ENCODE results near the gene TCN1.
"Not testable (repeated sequence)": the region's sequence is repeated elsewhere in the genome, so short reads cannot be mapped to it uniquely, and the experiment has no call there.

Gene TCN1, protein sequence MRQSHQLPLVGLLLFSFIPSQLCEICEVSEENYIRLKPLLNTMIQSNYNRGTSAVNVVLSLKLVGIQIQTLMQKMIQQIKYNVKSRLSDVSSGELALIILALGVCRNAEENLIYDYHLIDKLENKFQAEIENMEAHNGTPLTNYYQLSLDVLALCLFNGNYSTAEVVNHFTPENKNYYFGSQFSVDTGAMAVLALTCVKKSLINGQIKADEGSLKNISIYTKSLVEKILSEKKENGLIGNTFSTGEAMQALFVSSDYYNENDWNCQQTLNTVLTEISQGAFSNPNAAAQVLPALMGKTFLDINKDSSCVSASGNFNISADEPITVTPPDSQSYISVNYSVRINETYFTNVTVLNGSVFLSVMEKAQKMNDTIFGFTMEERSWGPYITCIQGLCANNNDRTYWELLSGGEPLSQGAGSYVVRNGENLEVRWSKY
- 0 to 0.07 reads per million in 2 donors for total RNA-seq

DNA sequence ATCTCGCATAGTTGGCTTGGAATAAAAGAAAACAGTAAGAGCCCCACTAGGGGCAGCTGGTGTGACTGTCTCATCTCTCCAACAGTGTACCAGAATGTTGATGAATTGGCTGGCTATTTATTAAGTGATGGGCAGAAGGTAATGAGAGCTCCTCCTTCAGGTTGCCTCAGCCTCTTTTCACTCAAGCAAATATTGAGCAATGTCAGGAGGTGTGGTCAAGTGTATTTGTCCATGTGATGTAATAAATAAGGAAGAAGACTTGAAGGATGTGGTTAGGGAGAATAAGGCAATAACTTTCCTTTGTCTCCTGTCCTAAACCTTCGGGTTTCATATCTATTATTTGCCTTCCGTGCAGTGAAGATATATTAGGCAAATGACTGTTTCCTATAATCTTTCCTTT lies at the start of gene TCN1:
TSS of gene TCN1 (minus strand) at position 91 of the 400 bp plus-strand sequence. CDS start at position 74, 17 bp downstream.
- DNase-seq, result no peak

DNA sequence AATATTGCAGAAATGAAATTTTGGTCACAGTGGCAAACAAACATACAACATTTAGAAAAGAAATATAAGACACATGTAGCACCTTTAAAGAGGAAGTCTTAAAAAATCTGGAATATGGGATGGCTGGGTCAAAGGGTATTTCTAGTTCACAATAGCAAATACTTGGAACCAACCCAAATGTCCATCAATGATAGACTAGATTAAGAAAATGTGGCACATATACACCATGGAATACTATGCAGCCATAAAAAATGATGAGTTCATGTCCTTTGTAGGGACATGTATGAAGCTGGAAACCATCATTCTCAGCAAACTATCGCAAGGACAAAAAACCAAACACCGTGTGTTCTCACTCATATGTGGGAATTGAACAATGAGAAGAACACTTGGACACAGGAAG lies 37.3 kb upstream of the TCN1 start:
- not testable (repeated sequence) for DNase-seq

DNA sequence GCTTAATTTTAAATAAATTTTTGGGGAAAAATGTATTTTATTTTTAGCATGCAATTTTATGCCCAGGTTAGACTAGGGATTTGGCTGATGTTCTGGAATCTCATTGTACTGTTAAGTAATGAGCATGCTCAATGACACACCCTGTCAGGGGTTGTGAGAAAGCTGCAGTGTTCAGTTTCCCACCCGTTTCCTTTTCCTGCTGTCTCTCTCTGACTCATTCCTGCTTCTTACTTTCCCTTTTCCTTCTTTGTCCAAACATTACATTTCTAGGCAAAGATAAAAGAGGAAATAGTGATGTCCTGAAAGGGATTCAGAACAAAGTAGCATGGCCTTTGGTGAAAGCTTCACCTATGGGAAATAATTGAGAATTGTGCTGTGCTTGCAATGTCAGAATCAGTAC lies 35.0 kb upstream of the TCN1 start:
- DNase-seq, result no peak

DNA sequence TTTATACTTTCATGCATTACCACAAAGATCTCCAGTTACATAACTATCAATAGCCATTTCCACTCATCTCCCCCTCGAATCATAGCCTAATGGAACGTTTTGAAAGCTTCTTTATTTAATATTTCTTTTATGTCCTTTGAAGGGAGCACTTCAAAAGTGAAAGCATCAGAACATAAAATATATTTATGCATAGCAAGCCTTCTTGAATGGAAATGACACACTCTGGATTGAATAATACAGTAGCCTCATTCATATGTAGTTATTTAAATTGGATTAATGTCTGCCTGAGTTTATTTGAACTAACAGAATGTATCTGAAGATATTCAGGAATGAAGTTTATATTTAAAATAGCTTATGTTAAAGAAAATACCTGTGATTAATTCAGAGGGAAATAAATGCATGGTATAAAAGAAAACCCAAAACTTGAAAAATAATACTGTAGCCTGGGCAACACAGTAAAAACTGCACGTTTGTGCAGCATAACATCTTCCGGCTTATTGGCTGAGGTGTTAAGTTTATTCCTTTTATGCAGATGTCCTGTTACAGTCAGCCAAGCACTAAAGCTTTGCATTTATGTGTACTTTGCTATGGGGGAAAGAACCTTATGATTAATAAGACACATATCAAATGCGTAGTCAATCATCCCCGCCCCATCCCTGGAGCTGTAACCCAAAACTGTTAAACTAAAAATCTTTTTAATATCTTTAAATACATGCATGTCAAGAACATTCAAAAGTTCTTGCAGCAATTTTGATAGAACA lies 34.3 kb upstream of the TCN1 start:
- no peak for DNase-seq

DNA sequence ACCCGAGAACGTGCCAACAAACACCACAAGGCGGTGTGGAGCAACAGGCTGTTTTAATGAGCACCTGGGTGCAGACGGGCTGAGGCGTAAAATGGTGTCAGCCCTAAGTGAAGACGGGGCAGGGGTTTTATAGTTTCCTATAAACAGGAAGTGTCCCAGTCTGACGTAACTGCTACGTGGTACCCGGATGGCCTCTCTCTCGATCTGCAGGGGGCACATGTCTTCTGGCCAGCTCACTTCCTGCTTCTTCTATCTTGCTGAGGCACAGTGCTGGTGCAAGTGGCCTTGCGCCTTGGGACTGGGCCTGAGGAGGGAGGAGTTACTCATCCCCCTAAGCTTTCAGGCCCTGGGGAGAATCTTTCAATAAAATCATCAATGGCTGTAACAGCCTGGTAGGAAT lies 33.2 kb upstream of the TCN1 start:
- DNase-seq, result no peak

DNA sequence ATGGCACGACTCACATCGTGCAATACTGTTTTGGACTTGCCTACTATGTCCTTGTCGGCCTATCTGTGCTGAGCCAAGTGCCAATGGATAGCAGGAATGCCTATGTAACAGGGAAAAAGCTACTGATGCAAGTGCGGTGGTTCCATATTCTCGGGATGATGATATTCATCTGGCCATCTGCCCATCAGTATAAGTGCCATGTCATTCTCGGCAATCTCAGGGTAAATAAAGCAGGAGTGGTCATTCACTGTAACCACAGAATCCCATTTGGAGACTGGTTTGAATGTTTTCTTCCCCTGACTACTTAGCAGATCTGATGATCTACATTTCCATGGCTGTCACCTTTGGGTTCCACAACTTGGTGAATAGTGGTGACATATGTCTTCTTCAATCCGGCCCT lies 32.4 kb upstream of the TCN1 start:
- DNase-seq, result no peak

DNA sequence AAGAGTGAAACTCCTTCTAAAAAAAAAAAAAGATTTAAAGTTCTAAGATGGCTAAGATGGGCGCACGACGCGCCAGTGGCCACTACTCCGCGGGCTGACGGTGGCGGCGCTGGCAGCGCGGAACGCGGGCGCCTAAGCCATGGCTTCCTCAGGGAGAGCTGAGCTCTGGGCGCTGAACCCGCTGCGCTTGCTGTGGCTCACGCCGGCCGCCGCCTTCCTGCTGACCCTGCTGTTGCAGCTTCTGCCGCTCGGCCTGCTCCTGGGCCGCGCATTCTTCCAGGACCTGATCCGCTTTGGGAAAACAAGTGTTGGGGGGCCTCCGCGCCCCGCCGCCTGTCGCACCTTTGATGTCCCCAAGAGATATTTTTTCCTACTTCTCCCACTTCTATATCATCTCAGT lies 31.8 kb upstream of the TCN1 start:
- no peak for DNase-seq

DNA sequence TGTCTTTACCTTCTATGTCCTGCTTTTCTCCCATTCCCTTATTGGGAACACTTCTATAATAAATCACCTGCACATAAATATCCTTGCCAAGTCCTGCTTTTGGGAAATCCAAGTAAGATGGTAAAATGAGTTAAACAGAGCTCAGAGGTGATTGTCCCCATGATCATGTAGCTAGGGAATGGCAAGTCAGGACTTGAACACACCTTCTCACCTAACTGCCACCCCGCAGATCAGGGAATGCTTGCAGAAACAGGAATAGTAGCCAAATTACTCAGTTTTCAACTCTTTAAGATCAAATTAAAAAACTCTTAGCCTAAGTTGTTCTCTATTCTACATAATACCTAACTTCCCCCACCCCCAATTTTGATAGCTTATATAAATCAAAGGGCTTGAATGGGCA lies 28.3 kb upstream of the TCN1 start:
- DNase-seq, result no peak

DNA sequence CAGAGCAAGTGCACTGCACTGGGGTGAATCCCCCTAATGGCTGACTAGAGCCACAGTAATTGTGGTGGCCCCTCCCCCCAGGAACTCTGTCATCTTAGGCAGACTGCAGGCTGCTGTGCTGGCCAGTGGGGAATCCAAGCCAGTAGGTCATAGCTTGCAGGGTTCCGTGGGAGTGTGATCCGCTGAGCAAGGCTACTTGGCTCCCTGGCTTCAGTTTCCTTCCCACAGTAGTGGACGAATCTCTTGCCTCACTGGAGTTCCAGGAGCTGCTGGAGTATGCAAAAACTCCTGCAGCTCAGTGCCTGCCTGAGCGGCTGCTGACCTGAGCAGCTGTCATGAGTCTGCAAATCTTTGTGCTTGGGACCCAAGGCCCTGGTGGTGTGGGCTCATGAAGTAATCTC lies 25.5 kb upstream of the TCN1 start:
- no peak for DNase-seq

DNA sequence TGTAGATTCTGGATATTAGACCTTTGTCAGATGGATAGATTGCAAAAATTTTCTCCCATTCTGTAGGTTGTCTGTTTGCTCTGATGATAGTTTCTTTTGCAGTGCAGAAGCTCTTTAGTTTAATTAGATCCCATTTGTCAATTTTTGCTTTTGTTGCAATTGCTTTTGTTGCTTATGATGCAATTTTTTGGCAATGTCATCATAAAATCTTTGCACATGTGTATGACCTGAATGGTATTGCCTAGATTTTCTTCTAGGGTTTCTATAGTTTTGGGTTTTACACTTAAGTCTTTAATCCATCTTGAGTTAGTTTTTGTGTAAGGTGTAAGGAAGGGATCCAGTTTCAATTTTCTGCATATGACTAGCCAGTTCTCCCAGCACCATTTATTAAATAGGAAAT lies 20.9 kb upstream of the TCN1 start:
- DNase-seq, result not testable (repeated sequence)

DNA sequence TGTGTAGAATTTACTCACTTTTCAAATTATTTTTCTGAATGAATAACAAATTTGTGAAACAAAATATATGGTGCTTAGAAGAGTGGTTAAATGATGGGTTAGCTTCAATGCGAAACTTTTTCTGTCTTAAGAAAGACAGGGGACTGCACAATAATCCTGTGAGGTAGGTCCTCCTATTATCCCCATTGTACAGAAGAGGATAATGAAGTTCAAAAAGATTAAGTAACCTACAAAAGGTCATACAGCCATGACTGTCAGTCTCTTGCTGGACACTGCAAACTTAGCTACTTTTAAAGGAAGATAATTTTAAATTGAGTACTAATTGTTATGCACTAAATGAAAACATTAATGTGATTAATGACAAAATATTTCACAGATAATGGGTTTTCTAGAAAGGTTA lies 17.3 kb upstream of the TCN1 start:
- DNase-seq, result no peak

DNA sequence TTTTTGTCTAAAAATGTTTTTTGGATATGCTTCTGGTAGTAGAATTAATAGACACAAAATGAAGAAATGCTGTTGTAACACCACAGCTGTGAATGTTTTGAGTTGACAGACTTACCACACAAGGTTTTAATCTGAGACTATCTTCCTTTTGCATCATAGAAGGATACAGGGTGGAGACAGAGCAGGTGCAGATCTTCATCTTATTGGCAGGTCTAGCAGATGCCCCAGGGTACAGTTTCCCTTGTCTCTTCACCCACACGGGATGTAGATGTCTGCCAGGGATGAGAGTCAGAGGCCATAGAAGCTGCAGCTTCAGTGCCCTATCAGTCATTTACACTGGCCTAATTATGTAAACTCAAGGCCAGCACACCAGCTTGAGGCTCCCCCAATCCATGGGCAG lies 13.3 kb upstream of the TCN1 start:
- no peak for DNase-seq

DNA sequence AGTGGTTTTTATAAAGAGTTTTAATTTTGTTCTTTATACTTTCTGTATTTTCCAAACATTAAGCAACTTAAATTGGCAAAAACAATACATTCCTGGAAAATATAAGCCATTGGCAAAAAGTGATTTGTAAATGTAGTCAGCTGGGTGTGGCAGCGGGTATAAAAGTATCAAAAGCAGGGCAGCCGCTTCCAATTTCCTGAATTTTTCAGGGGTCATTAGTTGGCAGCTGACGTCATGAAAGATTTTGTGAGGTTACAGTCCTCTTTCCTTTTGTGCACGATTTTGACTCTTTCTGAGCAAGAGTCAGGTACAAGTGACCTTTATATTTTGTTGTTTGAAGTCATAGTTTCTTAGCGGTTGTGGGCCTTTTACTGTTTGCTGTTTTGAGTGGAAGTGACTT lies 12.3 kb upstream of the TCN1 start, which contains the start of gene OOSP3:
TSS of gene OOSP3 (plus strand) at position 208 of the 400 bp plus-strand sequence. CDS start at position 235, 27 bp downstream.
- DNase-seq, result no peak

DNA sequence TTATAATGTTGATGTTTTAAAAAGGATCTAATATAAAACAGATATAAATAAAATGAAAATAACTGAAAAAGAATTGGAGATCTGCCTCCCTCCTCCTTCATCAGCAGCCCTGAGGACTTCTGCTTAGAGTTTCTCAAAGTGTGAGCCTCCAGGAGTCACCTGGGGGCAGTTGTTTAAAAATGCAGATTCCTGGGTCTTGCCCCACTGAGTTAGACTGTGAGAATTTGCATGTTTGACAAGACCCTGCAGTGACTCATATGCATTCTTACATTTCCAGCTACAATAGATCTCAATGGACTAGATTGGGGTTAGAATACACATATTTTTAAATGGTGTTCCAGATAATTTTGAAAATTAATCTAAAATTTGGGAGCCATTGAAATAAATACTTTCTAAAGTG lies 11.5 kb upstream of the TCN1 start:
- DNase-seq, result no peak

DNA sequence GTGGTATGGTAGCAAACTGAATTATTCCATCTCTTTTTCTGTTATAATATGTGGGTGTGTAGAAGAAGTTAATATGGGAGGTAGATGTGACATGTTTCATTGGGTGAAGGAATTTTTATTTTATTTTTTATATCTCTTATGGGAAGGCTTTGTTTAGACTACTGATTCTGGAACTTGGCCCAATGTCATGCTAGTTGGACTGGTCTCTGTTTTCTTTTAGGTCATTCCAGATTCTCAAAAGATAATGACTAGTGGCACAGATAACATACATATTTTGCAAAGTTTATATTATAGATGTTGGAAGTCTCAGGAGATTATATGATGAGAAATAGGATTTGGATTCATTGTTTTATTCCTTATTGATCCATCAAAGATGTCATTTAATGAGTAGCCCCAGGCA lies 11.0 kb upstream of the TCN1 start:
- no peak for DNase-seq

DNA sequence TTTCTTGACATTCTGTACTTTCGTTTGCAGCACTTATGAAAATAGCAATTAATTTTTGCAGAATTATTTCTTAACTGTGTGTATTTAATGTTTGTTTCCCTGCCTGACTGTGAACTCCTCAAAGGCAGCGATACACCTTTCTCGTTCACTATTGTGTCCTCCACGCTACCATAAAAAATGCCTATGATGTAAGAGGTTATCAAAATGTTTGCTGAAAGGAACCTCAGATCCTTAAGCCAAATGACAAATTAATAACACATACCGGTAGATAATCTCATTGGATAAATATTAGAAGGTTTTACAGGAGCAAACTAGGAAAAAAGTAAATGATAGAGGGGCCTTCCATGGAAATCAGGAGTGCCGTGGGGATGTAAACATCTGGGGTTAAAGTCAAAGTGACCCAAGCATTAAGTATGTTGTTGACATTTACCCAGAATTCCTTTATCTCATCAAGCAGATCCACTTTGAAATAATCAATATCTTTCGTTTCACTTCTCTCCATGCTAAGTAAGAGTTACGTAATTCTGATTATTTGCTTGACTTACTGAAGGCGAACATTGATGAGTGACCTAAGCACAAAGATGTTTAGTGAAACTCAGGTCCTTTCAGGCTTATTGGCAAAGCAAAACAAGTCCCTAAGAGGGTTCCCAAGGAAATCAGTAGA lies 9.7 kb upstream of the TCN1 start:
- DNase-seq, result no peak

DNA sequence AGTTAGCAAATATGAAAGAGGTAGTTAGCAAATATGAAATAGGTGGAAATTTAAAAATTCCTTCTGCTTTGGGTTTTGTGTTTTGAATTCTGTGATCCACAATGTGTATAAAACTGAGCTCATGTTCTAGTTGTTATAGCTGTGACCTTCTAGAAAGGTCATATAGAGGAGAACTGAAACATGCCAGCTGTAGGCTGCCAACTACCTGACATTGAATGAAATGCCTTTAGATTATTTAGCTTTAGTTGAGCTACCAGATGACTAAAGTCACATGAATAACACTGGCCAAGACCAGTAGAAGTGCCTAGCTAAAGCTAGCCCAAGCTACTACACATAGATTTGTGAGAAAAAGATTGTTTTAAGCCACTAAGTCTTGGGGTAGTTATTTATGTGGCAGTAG lies 5.8 kb upstream of the TCN1 start:
- no peak for DNase-seq

DNA sequence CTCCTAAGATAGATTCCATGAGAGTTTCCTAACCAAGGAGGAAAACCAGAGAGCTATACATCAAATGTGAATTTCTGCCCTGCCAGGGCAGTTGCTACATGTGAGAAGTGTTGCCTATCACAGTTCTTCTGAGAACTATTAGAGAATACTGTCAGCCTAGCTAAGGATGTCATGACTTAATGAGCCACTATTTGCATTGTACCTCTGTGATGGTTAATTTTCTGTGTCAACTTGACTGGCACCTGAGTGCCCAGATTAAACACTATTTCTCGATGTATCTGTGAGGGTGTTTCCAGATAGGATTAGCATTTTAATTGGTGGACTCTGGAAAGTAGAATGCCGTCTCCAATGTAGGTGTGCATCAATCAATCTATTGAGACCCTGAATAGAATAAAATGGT lies 1.7 kb upstream of the TCN1 start:
- DNase-seq, result no peak

DNA sequence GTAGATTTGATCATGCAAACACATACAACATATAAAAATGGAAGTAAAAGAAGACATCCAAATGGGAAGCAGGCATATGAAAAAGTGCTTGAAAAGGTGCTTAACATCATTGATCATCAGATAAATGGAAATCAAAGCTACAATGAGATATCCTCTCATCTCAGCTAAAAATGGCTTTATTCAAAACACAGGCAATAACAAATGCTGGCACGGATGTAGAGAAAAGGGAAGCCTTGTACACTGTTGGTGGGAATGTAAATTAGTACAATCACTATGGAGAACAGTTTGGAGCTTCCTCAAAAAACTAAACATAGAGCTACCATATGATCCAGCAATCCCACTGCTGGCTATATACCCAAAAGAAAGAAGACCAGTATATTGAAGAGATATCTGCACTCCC lies 549 bp upstream of the TCN1 start:
- DNase-seq, result no peak

DNA sequence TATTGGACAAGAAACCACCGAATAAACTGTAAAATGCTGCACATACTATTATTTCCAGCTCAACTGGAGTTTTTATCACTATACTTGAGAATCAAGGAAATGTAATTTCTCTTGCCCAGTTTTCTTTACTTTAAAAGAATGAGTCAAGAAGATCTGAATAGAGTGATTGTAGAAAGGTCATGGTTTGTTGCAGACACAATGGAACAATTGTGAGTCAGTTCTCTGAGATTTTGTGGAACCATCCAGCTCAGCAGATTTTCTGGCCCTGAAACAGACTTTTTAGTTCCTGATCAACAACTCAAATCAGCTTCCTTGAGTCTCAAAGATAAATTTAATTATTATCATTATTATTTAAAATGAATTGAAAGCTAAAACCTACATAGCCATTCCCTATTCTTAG lies 1.3 kb downstream of the TCN1 start:
- DNase-seq, result no peak

DNA sequence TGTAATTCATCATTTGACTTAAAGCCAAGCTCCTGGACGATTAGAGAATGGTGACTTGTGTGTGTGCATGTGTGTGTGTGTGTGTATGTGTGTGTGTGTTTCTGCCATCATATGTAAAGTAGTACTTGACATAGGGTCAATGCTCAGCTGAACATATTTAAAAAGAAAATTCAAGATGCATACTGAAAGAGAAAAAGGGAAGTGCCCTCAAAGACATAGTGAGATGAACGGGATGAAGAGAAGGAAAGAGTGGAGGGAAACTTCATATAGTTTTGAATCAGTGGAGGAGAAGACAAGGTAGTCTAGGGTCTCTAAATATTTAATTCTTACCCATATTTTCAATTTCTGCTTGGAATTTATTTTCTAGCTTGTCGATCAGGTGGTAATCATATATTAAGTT lies 4.0 kb downstream of the TCN1 start:
- DNase-seq, result no peak

DNA sequence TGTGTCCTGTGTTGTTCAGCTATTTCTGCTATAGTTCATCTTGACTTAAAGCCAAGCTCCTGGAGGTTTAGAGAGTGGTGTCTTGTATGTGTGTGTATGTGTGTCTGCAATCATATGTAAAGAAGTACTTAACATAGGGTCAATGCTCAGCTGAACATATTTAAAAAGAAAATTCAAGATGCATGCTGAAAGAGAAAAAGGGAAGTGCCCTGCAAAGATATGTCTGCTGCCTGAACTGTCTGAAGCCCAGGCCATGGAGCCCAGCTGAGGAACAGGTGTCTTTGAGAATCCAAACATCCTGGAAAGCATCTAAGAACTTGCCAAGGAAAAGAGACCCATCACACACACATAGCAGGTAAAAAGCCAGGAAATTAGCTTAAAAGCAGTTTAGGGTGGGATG lies 6.6 kb downstream of the TCN1 start:
- DNase-seq, result no peak
